ENCODE data around the gene PAK1.

GRCh38 chr11:77302752-77303151 lies 171.1 kb downstream of the PAK1 start:
- no peak for TF ChIP-seq POLR2A (IDR thresholded peaks at IDR 0.05)
- no peak for TF ChIP-seq CTCF (IDR thresholded peaks at IDR 0.05)
